H9 (cell line): ENCODE results near the gene GLYATL1. TPM values are rescaled to one million over a fixed set of nuclear protein-coding genes. Genes with fewer than 3 reads are reported as not detected.

Experiments
- DNase-seq: peaks from one replicate; pipeline ENCODE4 v3.0.0-alpha.2; 2017
- H2AFZ ChIP-seq: one replicate; pipeline ENCODE4 v1.6.1; 2013; ENCODE audit warnings: mild to moderate bottlenecking, low read length, control low read depth, moderate library complexity
- H2AK5ac ChIP-seq: 2 replicates; pipeline ENCODE4 v1.6.1; 2013; ENCODE audit warnings: low read length, control low read depth, mixed read lengths; ENCODE audit not compliant: insufficient read length
- H2BK120ac ChIP-seq: one replicate; pipeline ENCODE4 v1.6.1; 2013; ENCODE audit warnings: low read depth, mild to moderate bottlenecking, low read length, control low read depth, inconsistent platforms; ENCODE audit not compliant: poor library complexity, severe bottlenecking
- H2BK12ac ChIP-seq: 2 replicates; pipeline ENCODE4 v1.6.1; 2013; ENCODE audit warnings: low read length, control low read depth, mixed read lengths, low read depth; ENCODE audit not compliant: insufficient read length
- H2BK15ac ChIP-seq: 2 replicates; pipeline ENCODE4 v1.6.1; 2013; ENCODE audit warnings: low read depth, low read length, control low read depth
- H2BK20ac ChIP-seq: one replicate; pipeline ENCODE4 v1.6.1; 2013; ENCODE audit warnings: low read depth, mild to moderate bottlenecking, low read length, control low read depth, inconsistent platforms; ENCODE audit not compliant: poor library complexity, severe bottlenecking
- H2BK5ac ChIP-seq: 2 replicates; pipeline ENCODE4 v1.6.1; 2013; ENCODE audit warnings: low read length, control low read depth, mixed read lengths; ENCODE audit not compliant: insufficient read length
- H3K14ac ChIP-seq: 2 replicates; pipeline ENCODE4 v1.6.1; 2013; ENCODE audit warnings: low read length, control low read depth; ENCODE audit not compliant: insufficient read depth
- H3K18ac ChIP-seq: 2 replicates; pipeline ENCODE4 v1.6.1; 2013; ENCODE audit warnings: low read depth, mild to moderate bottlenecking, mixed read lengths, low read length, control low read depth; ENCODE audit not compliant: insufficient read length
- H3K23ac ChIP-seq: 2 replicates; pipeline ENCODE4 v1.6.1; 2013; ENCODE audit warnings: low read length, control low read depth, mixed read lengths, low read depth; ENCODE audit not compliant: insufficient read length
- H3K23me2 ChIP-seq: 2 replicates; pipeline ENCODE4 v1.6.1; 2013; ENCODE audit warnings: low read depth, mild to moderate bottlenecking, mixed read lengths, low read length, control low read depth; ENCODE audit not compliant: insufficient read length, poor library complexity, severe bottlenecking
- H3K27ac ChIP-seq: 2 replicates; pipeline ENCODE4 v1.5.1; 2013; ENCODE audit warnings: low read length, control low read depth, mixed read lengths, low read depth; ENCODE audit not compliant: insufficient read length
- H3K27me3 ChIP-seq: 2 replicates; pipeline ENCODE4 v1.6.1; 2013; ENCODE audit warnings: low read length, control low read depth, inconsistent platforms; ENCODE audit not compliant: insufficient read depth
- H3K4ac ChIP-seq: 2 replicates; pipeline ENCODE4 v1.6.1; 2013; ENCODE audit warnings: low read depth, mild to moderate bottlenecking, control low read depth, inconsistent platforms, low read length, moderate library complexity
- H3K4me1 ChIP-seq: 2 replicates; pipeline ENCODE4 v1.6.1; 2013; ENCODE audit warnings: low read length, control low read depth, inconsistent platforms; ENCODE audit not compliant: insufficient read depth
- H3K4me2 ChIP-seq: 2 replicates; pipeline ENCODE4 v1.6.1; 2013; ENCODE audit warnings: low read length, control low read depth, mixed read lengths; ENCODE audit not compliant: insufficient read length, insufficient read depth
- H3K56ac ChIP-seq: 2 replicates; pipeline ENCODE4 v1.6.1; 2013; ENCODE audit warnings: low read depth, mild to moderate bottlenecking, mixed read lengths, low read length, control low read depth; ENCODE audit not compliant: insufficient read length
- H3K79me1 ChIP-seq: 2 replicates; pipeline ENCODE4 v1.6.1; 2013; ENCODE audit warnings: low read depth, mild to moderate bottlenecking, moderate library complexity, low read length, control low read depth, inconsistent platforms; ENCODE audit not compliant: insufficient read depth, poor library complexity, severe bottlenecking
- H3K79me2 ChIP-seq: 2 replicates; pipeline ENCODE4 v1.6.1; 2013; ENCODE audit warnings: low read length, control low read depth, inconsistent platforms; ENCODE audit not compliant: insufficient read depth
- H3K9ac ChIP-seq: 2 replicates; pipeline ENCODE4 v1.6.1; 2013; ENCODE audit warnings: low read length, control low read depth, mixed read lengths; ENCODE audit not compliant: insufficient read length; ENCODE audit errors: extremely low read depth
- H3K9me3 ChIP-seq: one replicate; pipeline ENCODE4 v1.6.1; 2013; ENCODE audit warnings: low read depth, low read length, inconsistent platforms; ENCODE audit not compliant: control insufficient read depth
- H3T11ph ChIP-seq: one replicate; pipeline ENCODE4 v1.6.1; 2013; ENCODE audit warnings: mild to moderate bottlenecking, low read length, control low read depth, inconsistent platforms
- H4K20me1 ChIP-seq: one replicate; pipeline ENCODE4 v1.6.1; 2013; ENCODE audit not compliant: control insufficient read depth, insufficient read length, insufficient read depth
- H4K5ac ChIP-seq: 2 replicates; pipeline ENCODE4 v1.6.1; 2013; ENCODE audit warnings: low read depth, mild to moderate bottlenecking, mixed read lengths, low read length, control low read depth; ENCODE audit not compliant: insufficient read length
- H4K8ac ChIP-seq: replicated peaks from 2 replicates; pipeline ENCODE4 v1.6.1; 2013; ENCODE audit warnings: low read length, control low read depth, mixed read lengths, low read depth; ENCODE audit not compliant: insufficient read length
- H4K91ac ChIP-seq: 2 replicates; pipeline ENCODE4 v1.6.1; 2013; ENCODE audit warnings: low read depth, mild to moderate bottlenecking, moderate library complexity, mixed read lengths, low read length, control low read depth; ENCODE audit not compliant: insufficient read length
- H3K27ac Mint-ChIP-seq, 3 experiments: 2 replicates in 2 of 3; 3 replicates in 1 of 3; pipeline ENCODE4 v1.8.0; 2020 to 2021; ENCODE audit warnings: mixed read lengths in 3 of 3, mild to moderate bottlenecking in 1 of 3, moderate library complexity in 1 of 3
- H3K27me3 Mint-ChIP-seq: 2 replicates; pipeline ENCODE4 v1.8.0; 2021; ENCODE audit warnings: low read depth, mild to moderate bottlenecking, moderate library complexity, mixed read lengths
- H3K36me3 Mint-ChIP-seq, 3 experiments: 2 replicates in 2 of 3; 3 replicates in 1 of 3; pipeline ENCODE4 v1.8.0; 2020 to 2021; ENCODE audit warnings: low read depth in 3 of 3, mixed read lengths in 3 of 3; ENCODE audit not compliant: insufficient read depth in 1 of 3
- H3K4me1 Mint-ChIP-seq, 2 experiments: 2 replicates each; pipeline ENCODE4 v1.8.0; 2020; ENCODE audit warnings: mixed read lengths in 2 of 2
- H3K4me3 Mint-ChIP-seq, 2 experiments: 2 replicates in 1 of 2; 3 replicates in 1 of 2; pipeline ENCODE4 v1.8.0; 2020 to 2021; ENCODE audit warnings: mild to moderate bottlenecking in 2 of 2, mixed read lengths in 2 of 2, moderate library complexity in 1 of 2
- H3K9me3 Mint-ChIP-seq, 2 experiments: 2 replicates in 1 of 2; 3 replicates in 1 of 2; pipeline ENCODE4 v1.8.0; 2020; ENCODE audit warnings: mild to moderate bottlenecking in 2 of 2, mixed read lengths in 2 of 2, moderate library complexity in 1 of 2
- WGBS: extraction: QIAGEN DNeasy Blood & Tissue Kit; methylation state at CpG from one replicate; pipeline ENCODE4 v1.1.7; 2013; ENCODE audit warnings: missing lambda C conversion rate, low lambda C conversion rate, mixed read lengths; ENCODE audit not compliant: insufficient read length; ENCODE audit errors: extremely low coverage; 5-methylcytosine and 5-hydroxymethylcytosine counted together
- total RNA-seq: library from RNA; stranded (reverse); gene quantifications from 2 replicates; pipeline ENCODE4 v1.2.1, GENCODE V29; 2021
- TF ChIP-seq, protein P1 (sequence below): fragments of 200-600 bp; sonication (generic); conservative IDR thresholded peaks from 3 replicates; pipeline ENCODE4 v1.8.0; 2021; ENCODE audit warnings: antibody characterized with exemption, mild to moderate bottlenecking

The GLYATL1 gene
- total RNA-seq, 1 experiment from 2014 or later = 2.8 TPM

- Histone ChIP-seq H2AK5ac (no peak overlapping the region), H2BK5ac (no peak overlapping the region), H4K8ac (no peak overlapping the region), H3T11ph (no peak overlapping the region), H3K79me2 (no peaks in the 10 kb centered on the region), H3K56ac (no peak overlapping the region), H3K18ac (peak overlapping the region; percentile 44), H3K4me2 (no peak overlapping the region), H3K23ac (no peak overlapping the region), H3K27me3 (peaks cover 11% of the 10 kb centered on the region), H2AFZ (no peak overlapping the region), H4K91ac (no peak overlapping the region), H4K20me1 (no peaks in the 10 kb centered on the region), H3K9ac (no peak overlapping the region), H2BK15ac (no peak overlapping the region), H3K27ac (no peak overlapping the region), H2BK20ac (no peak overlapping the region), H3K79me1 (no peaks in the 10 kb centered on the region), H2BK12ac (no peak overlapping the region), H3K23me2 (peaks cover 5% of the 10 kb centered on the region), H4K5ac (no peak overlapping the region), H2BK120ac (no peak overlapping the region), H3K14ac (peak overlapping the region; percentile 68; the same call in 1 of the 2 replicates), H3K4ac (no peak overlapping the region), H3K9me3 (peaks cover 6% of the 10 kb centered on the region), H3K4me1 (no peaks in the 10 kb centered on the region)
- Mint-ChIP-seq H3K27ac (no peak overlapping the region), H3K36me3 (peaks cover 4 to 7% (median 5%) of the 10 kb centered on the region in 3 experiments; a peak in 5 of 7 replicates), H3K4me3 (no peak overlapping the region), H3K9me3 (peaks cover 14 to 18% of the 10 kb centered on the region in 2 experiments), H3K4me1 (peaks cover 4 to 8% of the 10 kb centered on the region in 2 experiments), H3K27me3 (peaks cover 49% of the 10 kb centered on the region)
- no CpG with 5 or more reads among the region's 26 CpGs for WGBS
- TF ChIP-seq, protein P1, sequence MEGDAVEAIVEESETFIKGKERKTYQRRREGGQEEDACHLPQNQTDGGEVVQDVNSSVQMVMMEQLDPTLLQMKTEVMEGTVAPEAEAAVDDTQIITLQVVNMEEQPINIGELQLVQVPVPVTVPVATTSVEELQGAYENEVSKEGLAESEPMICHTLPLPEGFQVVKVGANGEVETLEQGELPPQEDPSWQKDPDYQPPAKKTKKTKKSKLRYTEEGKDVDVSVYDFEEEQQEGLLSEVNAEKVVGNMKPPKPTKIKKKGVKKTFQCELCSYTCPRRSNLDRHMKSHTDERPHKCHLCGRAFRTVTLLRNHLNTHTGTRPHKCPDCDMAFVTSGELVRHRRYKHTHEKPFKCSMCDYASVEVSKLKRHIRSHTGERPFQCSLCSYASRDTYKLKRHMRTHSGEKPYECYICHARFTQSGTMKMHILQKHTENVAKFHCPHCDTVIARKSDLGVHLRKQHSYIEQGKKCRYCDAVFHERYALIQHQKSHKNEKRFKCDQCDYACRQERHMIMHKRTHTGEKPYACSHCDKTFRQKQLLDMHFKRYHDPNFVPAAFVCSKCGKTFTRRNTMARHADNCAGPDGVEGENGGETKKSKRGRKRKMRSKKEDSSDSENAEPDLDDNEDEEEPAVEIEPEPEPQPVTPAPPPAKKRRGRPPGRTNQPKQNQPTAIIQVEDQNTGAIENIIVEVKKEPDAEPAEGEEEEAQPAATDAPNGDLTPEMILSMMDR = no peak
- peak; percentile 43 for DNase-seq
Measured at GRCh38 chr11:58968251-58968711, 29.0 kb downstream of the GLYATL1 start.
